A549 (cell line): Measurements from ENCODE around the gene NXPH3. TPM values are rescaled to one million over a fixed set of nuclear protein-coding genes. Genes with fewer than 3 reads are reported as not detected.

ENCODE experiments used
- ATAC-seq, 2 experiments: fragments of 200-7000 bp in 1 of 2; fragments of >200 bp in 1 of 2; cut with Nextera tagmentation in 1 of 2; cut with Tn5 transposase in 1 of 2; 3 replicates each; pipeline versions ENCODE4 v1.8.0 to v1.9.1; 2018 to 2020; ENCODE audit warnings: mild to moderate bottlenecking in 1 of 2, moderate library complexity in 1 of 2
- CTCF ChIA-PET: fragments of 300-600 bp; sonication (Branson Sonifier 250); formaldehyde crosslinking; extraction: SDS; loops from one replicate; lab custom pipeline; 2021; ENCODE audit warnings: antibody characterized with exemption, inconsistent platforms; lab: Yijun Ruan, JAX
- POLR2A ChIA-PET: fragments of 350-600 bp; formaldehyde crosslinking; extraction: SDS; loops from one replicate; lab custom pipeline; 2021; ENCODE audit warnings: antibody characterized with exemption, inconsistent platforms; lab: Yijun Ruan, JAX
- DNase-seq, 2 experiments: peaks; one replicate each; pipeline versions ENCODE4 v3.0.0 to v3.0.0-alpha.2; 2011 to 2016; ENCODE audit warnings: low read depth in 1 of 2, low spot score in 1 of 2
- FAIRE-seq: peaks from 2 replicates; lab custom pipeline; 2011; peaks lifted over from hg19 to GRCh38; lab: Jason Lieb, UNC
- H3K27ac ChIP-seq, 2 experiments: fragments of >200 bp; sonication (Bioruptor Twin); formaldehyde crosslinking; 3 replicates each; pipeline ENCODE4 v1.5.1; 2016 to 2017
- H3K4me1 ChIP-seq: fragments of >200 bp; sonication (Bioruptor Twin); formaldehyde crosslinking; 3 replicates; pipeline ENCODE4 v1.6.1; 2016
- H3K4me2 ChIP-seq: fragments of >200 bp; sonication (Bioruptor Twin); formaldehyde crosslinking; 3 replicates; pipeline ENCODE4 v1.6.1; 2016
- H3K4me3 ChIP-seq: fragments of >200 bp; sonication (Bioruptor Twin); formaldehyde crosslinking; 3 replicates; pipeline ENCODE4 v1.5.1; 2016
- H3K9me3 ChIP-seq: fragments of >200 bp; sonication (Bioruptor Twin); formaldehyde crosslinking; 3 replicates; pipeline ENCODE4 v1.6.1; 2016
- CHD4 ChIP-seq: fragments of 200-600 bp; sonication (generic); IDR thresholded peaks from 2 replicates; pipeline ENCODE4 v1.6.1; 2016; ENCODE audit warnings: antibody characterized with exemption, mild to moderate bottlenecking, borderline replicate concordance
- EP300 ChIP-seq, 2 experiments: fragments of >200 bp; sonication (Bioruptor Twin); formaldehyde crosslinking; IDR thresholded peaks; 2 replicates in 1 of 2; 3 replicates in 1 of 2; pipeline ENCODE4 v1.6.1; 2016 to 2017
- ESRRA ChIP-seq: fragments of 150-350 bp; IDR thresholded peaks from 2 replicates; pipeline ENCODE4 v1.6.1; 2014; ENCODE audit warnings: mild to moderate bottlenecking, low read length, borderline replicate concordance
- FOXS1 ChIP-seq: fragments of 250-450 bp; sonication (Bioruptor Pico); IDR thresholded peaks from 2 replicates; pipeline ENCODE4 v1.5.0; 2020; ENCODE audit warnings: mild to moderate bottlenecking, moderate library complexity
- HEYL ChIP-seq: fragments of 250-450 bp; sonication (Bioruptor Pico); IDR thresholded peaks from 2 replicates; pipeline ENCODE4 v1.8.0; 2021; ENCODE audit warnings: mild to moderate bottlenecking, moderate library complexity
- HOXA7 ChIP-seq: fragments of 250-450 bp; sonication (Bioruptor Pico); IDR thresholded peaks from 2 replicates; pipeline ENCODE4 v1.5.0; 2020; ENCODE audit warnings: mild to moderate bottlenecking, moderate library complexity
- HOXB5 ChIP-seq: fragments of 250-450 bp; sonication (Bioruptor Pico); IDR thresholded peaks from 2 replicates; pipeline ENCODE4 v1.5.0; 2020; ENCODE audit warnings: mild to moderate bottlenecking, moderate library complexity
- JUNB ChIP-seq: fragments of >200 bp; sonication (Bioruptor Twin); formaldehyde crosslinking; IDR thresholded peaks from 2 replicates; pipeline ENCODE4 v1.6.1; 2016
- KDM1A ChIP-seq: fragments of 200-600 bp; sonication (generic); IDR thresholded peaks from 2 replicates; pipeline ENCODE4 v1.6.1; 2016; ENCODE audit warnings: low read depth, mild to moderate bottlenecking
- KDM5A ChIP-seq: fragments of 200-600 bp; sonication (generic); IDR thresholded peaks from 2 replicates; pipeline ENCODE4 v1.6.1; 2016; ENCODE audit warnings: antibody characterized with exemption, mild to moderate bottlenecking
- NFE2L2 ChIP-seq: fragments of 150-350 bp; conservative IDR thresholded peaks from 2 replicates; pipeline ENCODE4 v1.6.1; 2014; ENCODE audit warnings: low read length
- NPAS2 ChIP-seq: fragments of 250-450 bp; sonication (Bioruptor Pico); IDR thresholded peaks from 2 replicates; pipeline ENCODE4 v1.8.0; 2022; ENCODE audit warnings: mild to moderate bottlenecking, moderate library complexity, borderline replicate concordance
- PHF8 ChIP-seq: fragments of 200-600 bp; sonication (generic); IDR thresholded peaks from 2 replicates; pipeline ENCODE4 v1.6.1; 2016; ENCODE audit warnings: low read depth, mild to moderate bottlenecking, antibody characterized with exemption, moderate library complexity, borderline replicate concordance
- POLR2A ChIP-seq: IDR thresholded peaks from 2 replicates; pipeline ENCODE4 v1.6.1; 2012; ENCODE audit warnings: mild to moderate bottlenecking, low read length
- POLR2AphosphoS2 ChIP-seq: conservative IDR thresholded peaks from 2 replicates; pipeline ENCODE4 v1.6.1; 2012; ENCODE audit warnings: low read length, improper control_type of control experiment, inconsistent platforms
- RAD21 ChIP-seq, 2 experiments: fragments of >200 bp in 1 of 2; sonication (Bioruptor Twin) in 1 of 2; formaldehyde crosslinking in 1 of 2; IDR thresholded peaks in 1 of 2; conservative IDR thresholded peaks in 1 of 2; 2 replicates in 1 of 2; 3 replicates in 1 of 2; pipeline ENCODE4 v1.6.1; 2012 to 2018; ENCODE audit warnings: inconsistent platforms in 1 of 2
- SMC3 ChIP-seq: fragments of >200 bp; sonication (Bioruptor Twin); formaldehyde crosslinking; IDR thresholded peaks from 3 replicates; pipeline ENCODE4 v1.6.1; 2018; ENCODE audit warnings: inconsistent platforms
- TFCP2L1 ChIP-seq: fragments of 250-450 bp; sonication (Bioruptor Pico); IDR thresholded peaks from 2 replicates; pipeline ENCODE4 v1.5.0; 2021; ENCODE audit warnings: mild to moderate bottlenecking
- ZNF302 ChIP-seq: fragments of 250-450 bp; sonication (Bioruptor Pico); IDR thresholded peaks from 2 replicates; pipeline ENCODE4 v1.9.0; 2021; ENCODE audit warnings: inconsistent platforms, mild to moderate bottlenecking, moderate library complexity
- ZSCAN20 ChIP-seq: fragments of 250-450 bp; sonication (Bioruptor Pico); IDR thresholded peaks from 2 replicates; pipeline ENCODE4 v1.8.0; 2022; ENCODE audit warnings: mild to moderate bottlenecking, moderate library complexity
- WGBS: methylation state at CpG from one replicate; pipeline ENCODE4 v1.1.6; 2017; ENCODE audit errors: missing lambda C conversion rate; 5-methylcytosine and 5-hydroxymethylcytosine counted together
- polyA plus RNA-seq, 4 experiments: library from polyadenylated mRNA; depleted of rRNA in 3 of 4; stranded (reverse); fragments of >200 nt; fragmentation: RNase III in 1 of 4; extraction: RNeasy Plus Mini Kit Qiagen cat#74134 plus additional on column Dnase treatment in 1 of 4; gene quantifications; 2 replicates in 3 of 4; 3 replicates in 1 of 4; pipeline ENCODE4 v1.2.3, GENCODE V29; 2011 to 2017
- TF ChIP-seq, protein P1 (sequence below): IDR thresholded peaks from 2 replicates; pipeline ENCODE4 v1.6.1; 2012
- TF ChIP-seq, protein P2 (sequence below): fragments of >200 bp; sonication (Bioruptor Twin); formaldehyde crosslinking; IDR thresholded peaks from 2 replicates; pipeline ENCODE4 v1.6.1; 2016
- TF ChIP-seq, protein P3 (sequence below): fragments of 200-600 bp; sonication (generic); IDR thresholded peaks from 2 replicates; pipeline ENCODE4 v1.6.1; 2016; ENCODE audit warnings: antibody characterized with exemption, mild to moderate bottlenecking, moderate library complexity
- TF ChIP-seq, protein P4 (sequence below): fragments of 250-450 bp; sonication (Bioruptor Pico); IDR thresholded peaks from 2 replicates; pipeline ENCODE4 v1.5.0; 2020; ENCODE audit warnings: low read depth, mild to moderate bottlenecking, moderate library complexity

The NXPH3 gene
- polyA plus RNA-seq, 2 of the 4 experiments (the other 2 are of a cell fraction) = 0.12 to 0.30 TPM

DNA sequence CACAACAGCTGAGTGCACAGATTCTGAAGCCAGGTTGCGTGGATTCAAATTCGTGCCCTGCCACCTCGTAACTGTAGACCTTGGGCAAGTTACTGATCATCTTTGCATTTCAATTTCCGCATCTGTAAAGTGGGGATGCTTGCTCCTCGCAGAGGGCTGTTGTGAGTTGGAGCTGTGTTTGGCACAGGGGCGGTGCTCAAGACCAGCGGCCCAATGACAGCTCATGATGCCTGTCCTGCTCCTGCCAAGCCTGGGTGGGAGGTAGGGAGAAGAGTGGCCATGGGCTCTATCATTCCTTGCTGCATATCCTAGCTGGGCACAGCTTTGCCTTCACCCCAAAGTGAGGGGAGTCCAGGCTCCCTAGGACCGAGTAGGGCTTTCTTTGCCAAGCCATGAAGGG lies 12.6 kb downstream of the NXPH3 start (continued):
- TF ChIP-seq CHD4 (no peak), ZNF302 (CRISPR knock-in tag) (no peak)

DNA sequence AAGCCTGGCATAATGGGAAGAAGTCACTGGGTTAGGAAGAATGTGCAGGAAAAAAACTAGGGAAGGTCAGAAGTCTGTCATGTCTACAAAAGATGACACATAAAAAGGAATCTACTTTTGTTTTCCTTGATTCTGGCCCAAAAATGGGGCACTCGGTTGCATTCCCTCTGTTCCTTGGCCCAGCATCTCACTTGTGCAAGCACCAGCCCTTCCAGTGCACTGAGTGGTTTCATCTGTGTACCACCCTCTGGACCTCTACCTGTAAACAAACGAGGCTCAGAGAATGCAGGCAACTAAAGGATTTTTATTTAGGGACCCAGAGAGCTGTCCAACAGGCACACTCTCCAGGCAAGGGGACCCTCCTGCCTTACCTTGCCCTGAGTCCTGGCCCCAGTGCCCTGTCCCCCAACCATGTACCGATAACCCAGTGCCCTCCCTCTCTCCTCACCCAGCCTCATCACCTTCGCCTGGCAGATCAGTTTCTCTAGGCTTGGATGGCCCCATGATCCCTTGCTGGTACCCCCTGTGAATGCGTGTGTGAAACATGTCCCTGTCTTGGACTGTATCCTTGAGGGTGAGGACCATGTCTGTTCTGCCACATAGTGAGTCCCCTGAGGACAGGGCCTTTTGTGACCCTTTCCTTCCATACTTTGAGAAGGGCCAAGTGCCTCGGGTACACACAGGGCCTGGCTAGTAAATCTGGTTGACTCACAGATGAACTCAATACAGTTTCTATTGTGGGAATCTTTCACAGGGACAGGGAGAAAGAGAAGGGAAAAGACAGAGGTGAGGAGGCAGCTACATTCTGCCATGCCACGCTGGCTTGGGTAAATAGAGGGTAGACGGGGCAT lies 13.3 kb downstream of the NXPH3 start:
- Histone ChIP-seq H3K4me2 (no peak overlapping the region), H3K4me1 (no peaks in the 10 kb centered on the region), H3K4me3 (no peak overlapping the region), H3K27ac (no peak overlapping the region), H3K9me3 (no peaks in the 10 kb centered on the region)
- ChIA-PET CTCF (interaction anchor here (0.6 to 40.8 kb wide), 7 partner anchors 13 to 300 kb away, joined by 4 to 2008 read pairs (median 10); partner anchors contain the start of genes NXPH3 and SLC35B1), POLR2A (no interaction called here)
- ATAC-seq = peak in 1 of 2 experiments; percentile 10; a peak in 2 of 6 replicates
- FAIRE-seq = no peak
- 69% methylated on average over 8 of the region's 8 CpGs for WGBS
- no peak for DNase-seq
- TF ChIP-seq SMC3 (no peak), FOXS1 (no peak), NFE2L2 (no peak), ZNF302 (CRISPR knock-in tag) (no peak), NPAS2 (CRISPR knock-in tag) (no peak), JUNB (no peak), ESRRA (no peak)
- TF ChIP-seq, protein P1, sequence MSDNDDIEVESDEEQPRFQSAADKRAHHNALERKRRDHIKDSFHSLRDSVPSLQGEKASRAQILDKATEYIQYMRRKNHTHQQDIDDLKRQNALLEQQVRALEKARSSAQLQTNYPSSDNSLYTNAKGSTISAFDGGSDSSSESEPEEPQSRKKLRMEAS = no peak

DNA sequence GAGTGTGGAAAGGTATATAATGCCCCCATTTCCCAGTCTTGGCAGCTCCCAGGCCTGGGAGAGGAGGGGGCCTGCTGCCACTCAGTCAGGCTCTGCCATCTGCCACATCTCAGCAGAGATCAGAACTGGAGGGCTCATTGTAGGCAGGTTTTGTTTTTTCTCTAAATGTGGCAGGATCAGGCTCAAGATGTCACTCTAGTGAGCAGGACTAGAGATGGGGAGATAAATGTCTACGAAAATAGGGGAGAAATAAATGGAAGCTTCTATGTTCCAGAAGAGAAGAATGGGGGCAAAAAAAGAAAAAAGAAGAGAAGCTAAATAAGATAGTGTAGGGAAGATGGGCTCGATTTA lies 13.9 kb downstream of the NXPH3 start:
- 70% methylated on average over 2 of the region's 2 CpGs for WGBS
- Histone ChIP-seq H3K4me3 (no peak overlapping the region), H3K27ac (no peak overlapping the region)
- POLR2A ChIA-PET = no interaction called here
- no peak for ATAC-seq
- no peak for TF ChIP-seq NPAS2 (CRISPR knock-in tag)
- no peak for TF ChIP-seq HEYL (CRISPR knock-in tag)
- TF ChIP-seq KDM5A = no peak
- TF ChIP-seq POLR2A = no peak
- TF ChIP-seq ZSCAN20 (CRISPR knock-in tag) = no peak
- TF ChIP-seq TFCP2L1 (CRISPR knock-in tag) = no peak
- TF ChIP-seq HOXB5 (CRISPR knock-in tag) = no peak
- TF ChIP-seq JUNB = no peak
- no peak for TF ChIP-seq KDM1A
- TF ChIP-seq EP300 (IDR thresholded peaks at IDR 0.05) = no peak
- TF ChIP-seq CHD4 = no peak
- no peak for TF ChIP-seq PHF8
- TF ChIP-seq, protein P2, sequence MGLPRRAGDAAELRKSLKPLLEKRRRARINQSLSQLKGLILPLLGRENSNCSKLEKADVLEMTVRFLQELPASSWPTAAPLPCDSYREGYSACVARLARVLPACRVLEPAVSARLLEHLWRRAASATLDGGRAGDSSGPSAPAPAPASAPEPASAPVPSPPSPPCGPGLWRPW = no peak
- TF ChIP-seq, protein P3, sequence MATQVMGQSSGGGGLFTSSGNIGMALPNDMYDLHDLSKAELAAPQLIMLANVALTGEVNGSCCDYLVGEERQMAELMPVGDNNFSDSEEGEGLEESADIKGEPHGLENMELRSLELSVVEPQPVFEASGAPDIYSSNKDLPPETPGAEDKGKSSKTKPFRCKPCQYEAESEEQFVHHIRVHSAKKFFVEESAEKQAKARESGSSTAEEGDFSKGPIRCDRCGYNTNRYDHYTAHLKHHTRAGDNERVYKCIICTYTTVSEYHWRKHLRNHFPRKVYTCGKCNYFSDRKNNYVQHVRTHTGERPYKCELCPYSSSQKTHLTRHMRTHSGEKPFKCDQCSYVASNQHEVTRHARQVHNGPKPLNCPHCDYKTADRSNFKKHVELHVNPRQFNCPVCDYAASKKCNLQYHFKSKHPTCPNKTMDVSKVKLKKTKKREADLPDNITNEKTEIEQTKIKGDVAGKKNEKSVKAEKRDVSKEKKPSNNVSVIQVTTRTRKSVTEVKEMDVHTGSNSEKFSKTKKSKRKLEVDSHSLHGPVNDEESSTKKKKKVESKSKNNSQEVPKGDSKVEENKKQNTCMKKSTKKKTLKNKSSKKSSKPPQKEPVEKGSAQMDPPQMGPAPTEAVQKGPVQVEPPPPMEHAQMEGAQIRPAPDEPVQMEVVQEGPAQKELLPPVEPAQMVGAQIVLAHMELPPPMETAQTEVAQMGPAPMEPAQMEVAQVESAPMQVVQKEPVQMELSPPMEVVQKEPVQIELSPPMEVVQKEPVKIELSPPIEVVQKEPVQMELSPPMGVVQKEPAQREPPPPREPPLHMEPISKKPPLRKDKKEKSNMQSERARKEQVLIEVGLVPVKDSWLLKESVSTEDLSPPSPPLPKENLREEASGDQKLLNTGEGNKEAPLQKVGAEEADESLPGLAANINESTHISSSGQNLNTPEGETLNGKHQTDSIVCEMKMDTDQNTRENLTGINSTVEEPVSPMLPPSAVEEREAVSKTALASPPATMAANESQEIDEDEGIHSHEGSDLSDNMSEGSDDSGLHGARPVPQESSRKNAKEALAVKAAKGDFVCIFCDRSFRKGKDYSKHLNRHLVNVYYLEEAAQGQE = no peak
- TF ChIP-seq, protein P4, sequence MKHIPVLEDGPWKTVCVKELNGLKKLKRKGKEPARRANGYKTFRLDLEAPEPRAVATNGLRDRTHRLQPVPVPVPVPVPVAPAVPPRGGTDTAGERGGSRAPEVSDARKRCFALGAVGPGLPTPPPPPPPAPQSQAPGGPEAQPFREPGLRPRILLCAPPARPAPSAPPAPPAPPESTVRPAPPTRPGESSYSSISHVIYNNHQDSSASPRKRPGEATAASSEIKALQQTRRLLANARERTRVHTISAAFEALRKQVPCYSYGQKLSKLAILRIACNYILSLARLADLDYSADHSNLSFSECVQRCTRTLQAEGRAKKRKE (CRISPR knock-in tag) = no peak
- no peak for TF ChIP-seq POLR2AphosphoS2
- no peak for TF ChIP-seq RAD21 (conservative IDR thresholded peaks at IDR 0.05 in 1 of 2, IDR thresholded peaks at IDR 0.05 in 1 of 2)
- no peak for TF ChIP-seq HOXA7
- TF ChIP-seq, all 56 proteins: peak for 0
- no peak overlapping the region for H3K4me2 ChIP-seq
- no peaks in the 10 kb centered on the region for H3K4me1 ChIP-seq
- FAIRE-seq (no peak), DNase-seq (no peak)
- CTCF ChIA-PET = interaction anchor here (0.6 to 40.8 kb wide), 5 partner anchors 14 to 363 kb away, joined by 3 to 2008 read pairs (median 5); partner anchors contain the start of genes NXPH3 and SLC35B1
- H3K9me3 ChIP-seq = no peaks in the 10 kb centered on the region
